HG02571 (cell line): ENCODE results near the gene CREG2.
"Not testable (repeated sequence)": the region's sequence is repeated elsewhere in the genome, so short reads cannot be mapped to it uniquely, and the experiment has no call there.

ENCODE experiments used
- ATAC-seq: cut with Tn5 transposase; IDR thresholded peaks from one replicate; pipeline ENCODE4 v1.9.1; 2021; ENCODE audit warnings: mild to moderate bottlenecking, moderate library complexity; ENCODE audit not compliant: unreplicated experiment

Gene CREG2

GRCh38 chr2:101349893-101350662 lies 37.2 kb downstream of the CREG2 start:
- no peak for ATAC-seq

GRCh38 chr2:101348883-101349282 lies 38.4 kb downstream of the CREG2 start:
- no peak for ATAC-seq

GRCh38 chr2:101346909-101347308 lies 40.4 kb downstream of the CREG2 start:
- ATAC-seq = no peak

DNA sequence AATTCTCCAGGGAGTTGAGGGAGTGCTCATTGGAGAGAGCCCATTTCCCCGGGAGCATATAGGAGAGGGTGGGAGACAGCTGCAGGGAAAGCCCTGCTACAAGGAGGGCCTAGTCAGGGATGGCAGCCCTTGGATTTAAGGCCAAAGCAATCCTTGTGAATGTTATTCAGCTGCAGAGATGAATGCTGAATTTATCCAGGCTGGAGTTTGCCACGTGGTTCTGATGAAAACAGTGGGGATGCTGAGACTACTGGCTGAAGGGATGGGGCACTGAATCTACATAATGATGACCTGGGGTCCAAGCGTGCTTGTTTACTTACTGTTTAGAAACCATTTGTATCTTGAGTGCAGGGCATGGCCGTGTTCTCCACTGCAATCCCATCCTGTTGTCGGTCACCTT lies 43.2 kb downstream of the CREG2 start:
- no peak for ATAC-seq

- no peak for ATAC-seq
Measured at GRCh38 chr2:101342625-101343008, 44.7 kb downstream of the CREG2 start.

DNA sequence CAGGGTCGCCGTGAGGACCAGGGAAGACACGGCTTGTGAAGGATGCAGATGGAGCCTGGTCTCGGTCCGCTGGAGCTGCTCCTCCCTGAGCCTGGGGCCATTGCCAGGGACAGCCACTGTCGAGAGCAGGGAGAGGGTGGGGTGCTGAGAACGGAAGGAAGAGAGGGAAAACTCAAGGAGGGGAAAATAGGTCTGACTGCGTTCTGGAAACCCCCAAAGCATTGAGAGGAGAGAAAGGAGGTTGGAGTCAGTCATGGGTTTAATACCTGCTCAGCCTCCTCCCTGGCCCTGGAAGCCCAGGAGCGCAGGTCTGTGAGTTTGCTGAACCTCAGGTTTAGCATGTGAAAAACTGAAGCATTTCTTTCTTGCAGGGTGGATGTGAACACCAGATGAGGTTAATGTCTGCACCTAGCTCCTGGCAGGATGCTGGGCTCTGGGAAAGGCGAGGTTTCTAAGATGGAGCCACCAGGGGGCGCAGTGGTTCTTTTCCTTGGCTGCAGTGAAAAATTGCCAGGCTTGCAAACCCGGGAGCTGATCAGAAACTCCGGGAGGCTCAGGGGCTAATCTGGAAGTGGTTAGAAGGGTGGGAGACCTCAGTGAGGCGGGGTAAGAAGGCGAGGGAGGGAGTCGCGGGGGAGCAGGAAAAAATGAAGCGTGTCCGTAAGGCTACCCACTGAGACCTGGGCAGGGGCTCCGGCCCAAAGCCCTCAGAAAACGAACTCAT lies 45.2 kb downstream of the CREG2 start:
- ATAC-seq = no peak

DNA sequence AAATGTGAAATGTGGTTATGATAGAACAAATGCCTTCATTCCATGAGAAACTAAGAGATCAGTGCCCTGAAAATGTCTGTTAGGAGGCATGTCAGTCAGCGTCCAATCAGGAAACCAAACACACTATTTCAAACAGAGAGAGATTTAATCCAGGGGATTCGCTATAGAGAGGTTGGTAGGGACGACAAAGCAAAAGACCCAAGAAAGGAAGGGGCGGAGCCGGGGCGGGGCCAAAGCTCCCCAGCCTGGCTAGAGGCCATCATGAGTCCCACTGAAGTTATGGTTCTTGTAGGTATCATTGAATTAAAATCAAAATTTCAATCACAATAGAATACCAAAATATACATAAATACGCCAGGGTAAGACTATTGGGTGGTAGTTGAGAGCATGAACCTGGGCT lies 45.9 kb downstream of the CREG2 start:
- no peak for ATAC-seq

GRCh38 chr2:101340141-101340551 lies 47.2 kb downstream of the CREG2 start:
- ATAC-seq = no peak

GRCh38 chr2:101339266-101339880 lies 47.9 kb downstream of the CREG2 start:
- ATAC-seq = no peak

DNA sequence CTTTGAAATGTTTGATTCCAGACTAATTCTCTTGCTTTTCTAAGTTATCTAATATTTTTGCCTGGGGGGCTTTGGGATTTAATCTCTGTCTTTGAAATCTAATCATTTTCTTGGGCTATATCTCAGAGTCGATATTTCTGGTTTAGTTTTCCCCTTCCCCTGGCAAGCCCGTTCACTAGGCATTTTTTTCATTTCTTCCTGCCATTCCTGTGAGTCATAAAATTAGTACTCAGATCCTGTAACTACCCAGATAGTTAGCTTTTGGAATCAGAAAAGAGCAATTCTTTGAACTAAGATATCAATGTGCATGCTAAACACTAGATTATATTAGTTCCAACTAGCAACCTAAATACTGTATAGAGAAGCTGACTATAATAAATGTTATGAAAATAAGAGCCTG lies 49.4 kb downstream of the CREG2 start:
- ATAC-seq = no peak

DNA sequence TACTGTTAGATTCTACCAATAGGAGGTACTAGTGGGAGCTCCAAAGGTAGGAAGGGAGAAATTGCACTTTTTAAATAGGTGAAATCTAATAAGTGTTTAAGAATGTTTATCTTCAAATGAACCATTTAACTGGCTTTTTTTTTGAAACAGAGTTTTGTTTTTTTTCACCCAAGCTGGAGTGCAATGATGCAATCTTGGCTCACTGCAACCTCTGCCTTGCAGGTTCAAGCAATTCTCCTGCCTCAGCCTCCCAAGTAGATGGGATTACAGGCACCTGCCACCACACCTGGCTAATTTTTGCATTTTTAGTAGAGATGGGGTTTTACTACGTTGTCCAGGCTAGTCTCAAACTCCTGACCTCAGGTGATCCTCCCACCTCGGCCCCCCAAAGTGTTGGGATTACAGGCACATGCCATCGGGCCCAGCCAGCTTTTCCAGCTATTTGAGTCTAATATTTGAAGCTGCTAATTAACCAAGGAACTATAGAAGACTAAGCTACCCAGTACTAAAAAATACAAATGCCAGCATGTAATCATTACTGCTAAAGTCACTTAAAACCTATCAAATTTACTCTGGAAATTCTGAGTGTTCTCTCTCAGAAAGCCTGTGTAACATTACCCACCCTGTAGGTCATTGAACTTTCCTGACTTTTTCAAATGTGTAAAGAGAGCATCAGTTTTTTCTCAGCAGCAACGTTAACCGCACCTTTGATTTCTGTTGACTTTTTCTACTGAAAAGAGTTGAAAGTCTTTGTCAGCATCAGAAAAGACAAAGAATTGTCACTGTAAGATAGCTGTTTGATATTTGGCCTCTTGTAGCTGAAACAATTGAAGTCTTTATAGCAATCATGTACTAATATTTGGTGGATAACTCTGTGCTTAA lies 54.2 kb downstream of the CREG2 start:
- ATAC-seq = no peak

GRCh38 chr2:101331202-101331601 lies 56.1 kb downstream of the CREG2 start:
- ATAC-seq = no peak

GRCh38 chr2:101330253-101330933 lies 56.9 kb downstream of the CREG2 start:
- no peak for ATAC-seq

DNA sequence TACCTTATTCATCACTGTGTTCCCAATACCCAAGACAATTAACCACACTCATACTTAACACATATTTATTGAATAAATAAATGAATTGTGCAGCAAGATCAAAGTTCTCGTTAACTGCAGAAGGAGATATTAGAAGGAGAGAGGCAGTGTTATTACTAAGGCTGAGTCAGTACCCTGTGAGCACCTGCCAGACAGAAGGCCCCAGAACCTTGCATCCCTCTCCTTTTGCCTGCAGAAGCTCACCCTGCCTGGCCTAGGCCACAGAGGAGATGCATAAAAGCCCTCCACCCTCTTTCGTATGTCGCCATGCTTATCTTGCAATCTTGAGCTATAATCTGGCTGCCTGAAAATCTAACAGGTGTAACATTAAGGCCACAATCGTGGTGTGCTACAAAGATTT lies 58.3 kb downstream of the CREG2 start:
- ATAC-seq = no peak

GRCh38 chr2:101328474-101329007 lies 58.8 kb downstream of the CREG2 start:
- no peak for ATAC-seq

DNA sequence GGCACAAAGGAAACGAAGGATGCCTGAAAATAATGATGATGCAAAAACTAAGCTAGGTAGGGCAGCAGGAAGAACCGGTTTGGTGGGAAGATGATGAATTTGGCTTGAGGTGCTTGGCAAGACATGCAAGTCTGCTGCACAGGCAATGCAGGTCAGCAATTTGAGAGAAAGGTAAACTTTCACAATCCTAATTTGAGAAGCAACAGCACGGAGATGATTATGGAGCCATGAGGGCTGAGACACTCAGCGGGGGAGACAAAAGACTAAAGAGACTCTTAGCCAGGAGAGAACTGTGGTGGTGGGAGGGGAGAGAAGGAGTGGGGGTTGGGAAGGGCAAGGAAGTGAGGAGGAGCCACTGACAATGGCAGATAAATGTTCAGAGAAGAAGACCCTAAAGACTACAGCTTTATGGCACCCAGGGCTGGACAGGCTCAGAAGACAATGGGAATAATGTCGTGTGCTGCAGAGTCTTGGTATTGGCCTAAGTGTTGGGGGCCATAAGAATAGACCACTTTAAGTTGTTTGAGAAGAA lies 59.4 kb downstream of the CREG2 start:
- no peak for ATAC-seq

DNA sequence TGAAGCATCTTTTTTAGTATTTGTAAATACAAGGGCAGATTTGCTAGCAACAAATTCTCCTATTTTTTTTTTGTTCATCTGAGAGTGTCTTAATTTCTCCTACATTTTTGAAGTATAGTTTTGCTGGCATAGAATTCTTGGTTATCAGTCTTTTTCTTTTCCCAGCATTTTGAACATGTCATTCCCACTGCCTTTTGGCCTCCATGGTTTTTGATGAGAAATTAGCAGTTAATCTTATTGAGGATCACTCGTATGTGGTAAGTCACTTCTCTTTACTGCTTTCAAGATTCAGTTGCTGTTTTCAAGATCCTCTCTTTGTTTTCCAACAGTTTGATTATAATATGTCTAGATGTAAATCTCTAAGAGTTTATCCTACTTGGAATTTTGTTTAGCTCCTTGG lies 61.9 kb downstream of the CREG2 start:
- ATAC-seq = no peak

DNA sequence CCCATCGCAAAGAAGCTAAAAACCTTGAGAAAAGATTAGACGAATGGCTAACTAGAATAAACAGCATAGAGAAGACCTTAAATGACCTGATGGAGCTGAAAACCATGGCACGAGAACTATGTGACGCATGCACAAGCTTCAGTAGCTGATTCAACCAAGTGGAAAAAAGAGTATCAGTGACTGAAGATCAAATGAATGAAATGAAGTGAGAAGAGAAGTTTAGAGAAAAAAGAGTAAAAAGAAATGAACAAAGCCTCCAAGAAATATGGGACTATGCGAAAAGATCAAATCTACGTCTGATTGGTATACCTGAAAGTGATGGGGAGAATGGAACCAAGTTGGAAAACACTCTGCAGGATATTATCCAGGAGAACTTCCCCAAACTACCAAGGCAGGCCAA lies 70.7 kb downstream of the CREG2 start:
- not testable (repeated sequence) for ATAC-seq

- no peak for ATAC-seq
Measured at GRCh38 chr2:101311696-101312017, 75.6 kb downstream of the CREG2 start.
